Fibroblast of the conjunctiva (primary cell): ENCODE results near the gene GTF2E1.
"Not testable (repeated sequence)": the region's sequence is repeated elsewhere in the genome, so short reads cannot be mapped to it uniquely, and the experiment has no call there.

ENCODE experiments used
- DNase-seq: peaks from one replicate; pipeline ENCODE4 v3.0.0-alpha.2; 2010; ENCODE audit warnings: low read depth

The GTF2E1 gene

DNA sequence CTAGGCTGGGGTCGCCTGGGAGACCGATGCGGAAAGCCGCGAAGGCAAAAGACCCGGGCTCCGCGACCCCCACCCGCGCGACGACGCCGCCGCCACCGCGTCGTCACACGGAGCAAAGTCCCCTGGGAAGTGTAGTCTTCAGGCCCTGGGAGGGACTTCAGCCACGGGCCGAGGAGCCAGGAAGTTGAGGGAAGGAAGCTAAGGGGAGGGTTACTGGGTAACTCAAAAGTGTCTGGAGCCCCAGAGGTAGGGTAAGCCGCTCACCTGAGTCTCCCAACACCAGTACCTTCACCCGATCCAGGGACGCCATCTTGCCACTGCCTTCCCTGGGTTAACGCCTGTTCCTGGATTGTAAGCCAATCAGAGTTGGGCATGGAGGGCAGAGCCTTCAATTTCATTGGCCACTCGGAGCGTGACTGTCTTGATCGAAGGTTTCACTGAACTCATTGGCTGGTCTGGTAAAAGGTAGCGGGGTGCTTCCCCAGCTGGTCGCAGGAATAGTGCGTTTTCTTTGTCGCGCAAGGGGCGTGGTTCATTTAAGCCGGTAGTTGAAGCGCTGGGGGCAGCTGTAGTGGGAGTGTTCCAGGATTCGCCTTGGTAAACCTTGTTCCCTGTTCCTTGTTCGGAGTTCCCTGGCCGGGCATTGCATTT lies at the start of gene GTF2E1, which contains the start of gene RABL3:
Gene GTF2E1 (plus strand): TSS at position 547 of the 651 bp plus-strand sequence. CDS start 7,809 bp downstream, outside the sequence.
Gene RABL3 (minus strand): TSS at position 319 of the 651 bp plus-strand sequence. CDS start 9 bp downstream, at position 310.
- peak; percentile 99 for DNase-seq

DNA sequence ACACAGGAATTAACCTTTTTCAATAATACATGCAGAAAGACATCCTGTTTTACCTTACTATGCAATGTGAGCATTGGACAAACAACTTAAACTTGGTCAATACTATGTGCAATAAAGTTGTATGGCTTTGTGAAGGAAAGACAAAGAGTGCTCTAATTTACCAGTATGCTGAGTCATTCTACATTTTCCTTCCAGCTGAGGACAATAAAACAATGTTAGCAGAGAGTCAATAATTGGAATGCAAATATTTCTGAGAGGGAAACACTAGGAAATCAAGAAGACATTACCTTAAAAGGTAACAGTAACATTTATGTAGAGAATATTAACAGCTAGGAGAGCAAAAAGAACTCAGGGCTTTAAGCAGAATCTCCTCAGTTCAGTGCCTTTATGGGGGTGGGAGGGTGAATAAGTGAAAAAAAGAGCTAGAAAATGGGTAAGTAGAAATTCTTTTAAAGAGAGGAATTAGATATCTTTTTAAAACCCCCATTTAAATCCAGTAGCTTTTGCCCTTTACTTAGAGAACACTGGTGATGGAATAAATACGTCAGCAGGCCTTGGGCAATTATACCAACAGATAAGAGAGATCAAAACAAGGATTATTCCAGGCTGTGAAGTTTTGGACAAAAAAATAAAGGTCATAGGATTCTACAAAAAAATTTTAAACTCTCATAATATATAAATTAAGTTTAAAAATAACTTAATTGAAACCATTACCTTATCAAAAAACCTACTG lies 48.9 kb upstream of the GTF2E1 start:
- peak; percentile 12 for DNase-seq

DNA sequence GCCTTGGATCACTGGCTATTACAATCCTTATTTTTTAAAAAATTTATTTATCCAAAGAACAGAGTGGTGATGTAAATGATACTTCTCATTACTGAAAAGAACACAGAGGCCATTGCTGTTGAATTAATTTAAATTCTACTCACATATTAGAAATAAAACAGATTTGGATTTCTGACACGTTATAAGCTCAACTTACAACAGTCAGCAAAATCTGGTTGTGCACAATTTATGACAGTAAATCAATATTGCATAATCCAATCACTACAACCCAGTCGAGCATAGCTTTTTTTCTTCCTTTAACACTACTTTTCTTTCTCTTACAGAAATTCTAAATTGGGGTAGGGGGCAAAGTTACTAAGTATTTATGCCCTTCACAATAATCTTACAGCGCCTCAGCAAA lies 43.2 kb upstream of the GTF2E1 start:
- DNase-seq = no peak

DNA sequence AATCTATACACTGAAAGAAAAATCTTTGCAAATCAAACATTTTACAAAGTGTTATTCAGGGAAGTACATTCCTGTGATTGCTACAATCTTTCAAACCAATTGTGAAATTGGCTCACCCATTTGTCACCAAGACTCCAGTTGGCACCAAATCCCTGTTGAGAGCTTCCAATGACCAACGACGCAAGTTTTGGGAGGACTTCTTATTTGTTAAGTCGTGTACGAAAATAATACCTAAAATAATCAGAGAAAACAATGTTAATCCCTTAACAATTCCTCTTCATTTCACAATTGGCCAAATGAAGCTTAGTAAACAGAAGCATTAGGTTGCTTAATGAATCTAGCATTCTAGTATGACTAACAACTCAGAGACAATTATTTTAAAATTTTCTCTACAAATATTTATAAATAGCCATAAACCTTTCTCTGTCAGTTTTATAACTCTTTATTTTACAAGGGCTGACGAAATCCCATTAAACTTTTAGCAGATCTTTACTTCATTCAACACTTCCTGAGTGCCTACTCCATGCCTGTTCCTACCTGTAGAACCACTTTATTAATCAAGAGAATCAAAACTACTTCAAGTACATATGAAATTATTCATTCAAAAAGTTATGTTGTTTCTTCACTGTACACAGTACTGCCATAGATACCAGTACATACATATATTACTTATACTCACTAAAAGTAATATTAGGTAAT lies 36.5 kb upstream of the GTF2E1 start:
- no peak for DNase-seq

DNA sequence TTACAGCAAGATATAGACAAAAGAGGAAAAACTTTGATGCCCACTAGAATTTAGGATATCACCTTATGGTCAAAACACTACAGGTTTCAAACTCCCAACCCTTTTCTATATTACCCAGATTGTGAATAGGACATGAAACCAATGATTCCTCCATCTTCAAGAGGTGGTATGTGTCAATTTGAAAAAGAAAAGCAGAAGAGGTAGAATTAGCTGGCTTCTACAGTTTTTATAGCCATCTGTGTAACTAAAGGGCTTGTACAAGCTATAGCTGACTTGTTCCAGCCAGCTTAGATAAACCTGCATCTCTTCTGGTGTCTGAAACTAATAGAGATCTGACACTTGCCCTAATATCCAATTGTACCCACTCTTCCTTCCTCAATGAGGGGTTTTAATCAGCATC lies 35.6 kb upstream of the GTF2E1 start:
- no peak for DNase-seq

DNA sequence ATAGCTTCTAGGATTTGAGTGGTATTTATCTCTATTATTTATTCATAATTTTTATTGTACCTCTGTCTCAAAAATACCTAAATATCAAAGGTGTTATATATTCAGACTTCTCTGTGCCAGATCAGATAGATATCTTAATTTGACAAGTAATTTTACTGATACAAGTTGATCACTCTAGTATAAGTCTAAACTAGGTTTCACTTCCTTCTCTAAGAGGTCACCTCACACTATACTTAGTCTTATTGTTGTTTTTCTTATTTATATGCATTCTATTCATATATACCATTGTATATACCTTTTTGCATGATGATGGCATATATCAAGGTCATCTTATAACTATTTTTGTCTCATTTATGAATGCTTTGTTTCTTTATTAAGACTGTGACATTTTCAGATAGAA lies 34.1 kb upstream of the GTF2E1 start:
- no peak for DNase-seq

DNA sequence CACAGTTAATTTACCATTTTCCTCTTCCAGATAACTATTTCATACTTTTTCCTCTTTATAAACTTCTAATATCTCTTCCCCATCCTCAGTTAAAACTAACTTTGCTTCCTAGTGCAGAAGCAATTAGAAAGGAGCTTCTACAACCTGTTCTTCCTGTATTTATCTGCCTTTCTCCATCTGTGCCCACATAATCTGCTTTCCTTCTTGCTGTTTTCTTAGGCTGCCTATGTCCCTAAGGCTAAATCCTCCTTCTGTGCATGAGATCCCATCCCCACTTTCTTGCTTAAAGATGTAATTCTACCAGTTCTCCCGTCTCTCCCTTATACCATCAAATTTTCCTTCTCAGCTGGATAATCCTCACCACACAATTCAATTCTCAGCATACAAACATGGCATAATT lies 32.2 kb upstream of the GTF2E1 start:
- no peak for DNase-seq

DNA sequence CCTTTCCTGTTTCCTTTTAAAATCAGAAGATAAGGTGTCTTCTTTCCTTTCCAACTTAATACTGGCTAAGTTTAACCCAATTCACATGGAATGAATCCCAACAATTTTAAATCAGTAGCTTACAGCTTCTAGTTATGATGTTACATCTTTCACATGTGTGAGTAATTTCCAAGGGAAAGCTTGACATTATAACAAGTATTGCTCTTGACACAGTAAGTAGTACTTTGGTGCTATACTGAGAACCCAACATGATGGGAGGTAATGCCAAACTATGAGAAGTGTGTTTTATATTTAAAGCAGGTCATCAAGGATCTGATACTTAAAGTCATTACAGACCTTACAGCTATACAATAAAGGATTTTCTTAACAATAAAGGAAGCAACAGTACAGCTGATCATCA lies 29.3 kb upstream of the GTF2E1 start:
- DNase-seq = no peak

DNA sequence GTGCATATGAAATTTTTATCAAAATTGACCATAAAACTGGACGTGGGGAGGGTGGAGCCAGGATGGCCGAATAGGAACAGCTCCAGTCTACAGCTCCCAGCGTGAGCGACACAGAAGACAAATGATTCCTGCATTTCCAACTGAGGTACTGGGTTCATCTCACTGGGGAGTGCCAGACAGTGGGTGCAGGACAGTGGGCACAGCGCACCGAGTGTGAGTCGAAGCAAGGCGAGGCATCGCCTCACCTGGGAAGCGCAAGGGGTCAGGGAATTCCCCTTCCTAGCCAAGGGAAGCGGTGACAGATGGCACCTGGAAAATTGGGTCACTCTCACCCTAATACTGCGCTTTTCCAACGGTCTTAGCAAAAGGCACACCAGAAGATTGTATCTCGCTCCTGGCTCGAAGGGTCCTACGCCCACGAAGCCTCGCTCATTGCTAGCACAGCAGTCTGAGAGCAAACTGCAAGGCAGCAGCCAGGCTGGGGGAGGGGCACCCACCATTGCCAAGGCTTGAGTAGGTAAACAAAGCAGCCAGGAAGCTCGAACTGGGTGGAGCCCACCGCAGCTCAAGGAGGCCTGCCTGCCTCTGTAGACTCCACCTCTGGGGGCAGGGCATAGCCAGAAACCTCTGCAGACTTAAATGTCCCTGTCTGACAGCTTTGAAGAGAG lies 23.2 kb upstream of the GTF2E1 start:
- DNase-seq = not testable (repeated sequence)

DNA sequence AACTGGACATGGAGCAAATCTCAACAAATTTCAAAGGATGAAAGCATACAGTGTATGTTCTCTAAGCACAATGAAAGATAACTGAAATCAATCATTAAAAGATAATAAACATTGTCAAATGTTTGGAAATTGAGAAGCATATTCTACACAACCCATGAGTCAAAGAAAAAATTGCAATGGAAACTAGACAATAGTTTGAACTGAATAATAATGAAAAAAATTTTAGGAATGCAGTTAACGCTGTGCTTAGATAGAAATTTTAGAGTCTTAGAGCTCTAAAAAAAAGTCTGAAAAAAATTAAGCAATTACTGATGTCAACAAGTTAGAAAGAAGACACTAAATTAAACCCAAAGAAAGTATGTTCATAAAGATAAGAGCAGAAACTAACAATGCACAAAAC lies 15.8 kb upstream of the GTF2E1 start:
- DNase-seq = no peak

DNA sequence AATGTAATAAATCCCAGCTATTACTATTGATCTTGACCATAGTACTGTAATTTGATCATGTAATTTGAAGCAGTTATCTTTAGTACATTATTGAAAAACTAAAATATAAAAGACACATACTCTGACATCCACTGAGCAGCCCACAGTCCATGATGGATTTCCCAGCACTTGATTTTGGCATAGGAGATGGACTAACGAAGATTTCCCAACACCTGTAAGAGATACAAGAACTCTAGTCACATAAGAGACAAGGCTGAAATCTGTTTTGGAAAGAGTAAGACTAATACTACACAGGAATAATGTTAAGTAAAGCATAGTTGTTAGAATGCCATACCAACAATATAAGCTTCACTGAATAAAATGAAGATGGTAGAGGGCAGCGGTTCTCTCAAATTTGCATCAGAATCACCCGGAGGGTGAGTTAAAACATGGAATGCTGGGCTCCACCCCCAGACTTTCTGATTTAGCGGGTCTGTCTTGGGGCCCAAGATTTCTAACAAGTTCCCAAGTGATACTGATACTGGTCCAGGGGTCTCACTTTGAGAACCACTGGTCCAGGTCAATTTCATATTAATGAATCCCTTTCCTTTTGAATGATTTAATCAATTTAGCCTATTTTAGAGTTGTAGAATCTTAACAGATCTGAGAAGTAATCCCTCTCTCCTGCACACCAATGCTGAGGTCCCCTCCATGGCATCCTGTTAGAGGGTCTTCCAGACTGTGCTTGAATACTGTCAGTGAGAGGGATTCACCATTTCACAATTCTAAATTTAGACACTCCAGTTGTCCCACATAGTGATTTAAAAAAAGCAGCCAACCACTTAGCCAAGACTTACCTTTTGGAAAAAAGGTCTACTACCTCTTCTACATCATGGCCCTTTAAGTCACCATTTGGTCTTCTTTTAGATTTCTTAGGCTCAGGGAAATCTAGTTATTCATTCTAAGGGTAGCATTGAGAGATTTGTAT lies 11.7 kb upstream of the GTF2E1 start:
- no peak for DNase-seq

DNA sequence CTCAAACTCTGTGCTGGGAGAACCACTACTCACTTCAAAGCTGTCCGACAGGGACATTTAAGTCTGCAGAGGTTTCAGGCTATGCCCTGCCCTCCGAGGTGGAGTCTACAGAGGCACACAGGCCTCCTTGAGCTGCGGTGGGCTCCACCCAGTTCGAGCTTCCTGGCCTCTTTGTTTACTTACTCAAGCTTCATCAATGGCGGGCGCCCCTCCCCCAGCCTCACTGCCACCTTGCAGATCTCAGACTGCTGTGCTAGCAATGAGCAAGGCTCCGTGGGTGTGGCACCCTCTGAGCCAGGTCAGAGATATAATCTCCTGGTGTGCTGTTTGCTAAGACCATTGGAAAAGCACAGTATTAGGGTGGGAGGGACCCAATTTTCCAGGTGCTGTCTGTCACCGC lies 4.5 kb upstream of the GTF2E1 start:
- not testable (repeated sequence) for DNase-seq

DNA sequence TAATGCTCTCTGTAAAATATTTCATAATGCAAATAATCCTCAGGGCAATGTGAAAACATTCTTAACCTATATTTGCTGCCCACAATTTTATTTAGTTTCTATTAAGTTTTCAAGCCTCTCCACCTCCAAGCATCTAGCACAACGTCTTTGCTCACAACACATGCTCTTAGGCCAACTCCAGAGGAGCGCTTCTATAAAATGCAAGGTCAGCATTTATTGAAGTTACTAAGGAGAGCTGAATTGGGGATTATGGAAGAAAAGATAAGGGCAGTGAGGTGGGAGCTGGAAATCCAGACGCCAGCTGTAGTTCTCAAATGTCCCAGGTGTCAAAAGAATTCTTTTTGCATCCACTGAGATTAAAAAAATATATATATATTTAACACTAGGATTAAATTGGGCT lies 1.2 kb upstream of the GTF2E1 start:
- no peak for DNase-seq

DNA sequence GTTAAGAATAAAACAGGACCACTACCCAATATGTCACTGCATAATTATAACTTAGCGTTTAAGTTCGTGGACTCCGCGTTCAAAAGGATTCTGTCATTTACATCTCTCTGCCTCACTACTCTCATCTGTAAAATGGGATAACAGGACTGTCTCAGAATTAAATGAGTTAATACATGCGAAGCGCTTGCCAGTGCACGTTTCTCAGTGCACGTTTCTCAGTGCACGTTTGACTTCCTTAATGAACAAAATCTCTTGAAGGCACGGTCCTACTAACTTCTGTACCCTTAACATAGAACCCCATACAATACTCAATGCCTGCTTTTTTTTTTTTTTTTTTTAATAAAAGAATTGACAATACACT lies 727 bp upstream of the GTF2E1 start:
- peak; percentile 24 for DNase-seq

DNA sequence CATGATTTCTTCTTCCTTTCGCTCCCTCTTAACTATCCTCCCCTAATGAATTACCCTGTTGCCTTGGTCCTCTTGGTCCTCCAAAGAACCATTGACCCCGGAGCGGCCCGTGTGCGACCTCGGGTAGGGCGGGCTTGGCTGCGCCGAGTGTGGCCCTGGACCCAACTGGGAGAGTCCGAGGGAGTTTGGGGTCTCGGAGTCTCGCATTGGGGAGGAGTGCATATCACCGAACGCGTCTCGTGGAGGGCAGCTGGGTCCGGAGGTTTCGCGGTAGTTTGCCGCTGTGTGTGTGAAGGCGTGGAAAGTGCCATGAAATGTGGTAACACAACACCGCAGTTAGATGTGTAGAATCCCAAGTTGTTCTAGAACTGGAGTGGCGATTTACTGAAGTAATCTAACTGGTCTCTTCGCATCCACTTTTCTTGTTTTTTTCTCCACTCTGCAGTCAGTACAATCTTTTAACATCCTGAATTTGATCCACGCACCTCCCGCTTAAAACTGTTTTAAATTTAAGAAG lies 363 bp downstream of the GTF2E1 start:
- no peak for DNase-seq

DNA sequence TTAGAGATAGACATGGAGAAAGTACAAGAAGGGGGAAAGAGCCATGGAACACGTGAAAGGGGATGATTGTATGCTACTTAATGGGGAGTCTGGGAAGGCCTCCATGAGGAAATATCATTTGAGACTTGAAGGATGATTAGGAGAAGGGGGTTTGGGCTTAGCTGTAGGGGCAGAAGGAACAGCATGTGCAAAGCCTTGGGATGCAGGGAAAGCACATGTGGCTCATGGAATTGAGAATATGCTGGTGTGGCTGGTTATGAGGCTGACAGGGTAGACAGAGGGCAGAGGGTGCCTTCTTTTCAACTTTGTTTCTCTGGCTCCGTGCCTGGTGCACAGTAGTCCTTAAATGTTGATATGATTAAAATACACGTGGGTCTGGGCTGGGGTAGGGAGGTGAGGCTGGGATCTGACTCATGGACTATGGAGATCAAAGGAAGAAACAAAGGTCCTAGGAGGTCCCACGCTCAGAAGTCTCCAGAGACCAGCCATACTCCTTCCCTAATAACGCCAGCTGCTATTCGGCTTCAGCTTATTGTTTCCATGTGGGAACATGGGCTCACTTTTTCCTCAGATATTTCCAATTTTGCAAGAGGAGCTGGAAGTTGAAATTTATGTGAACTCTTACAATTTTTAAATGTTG lies 1.1 kb downstream of the GTF2E1 start:
- DNase-seq = no peak

DNA sequence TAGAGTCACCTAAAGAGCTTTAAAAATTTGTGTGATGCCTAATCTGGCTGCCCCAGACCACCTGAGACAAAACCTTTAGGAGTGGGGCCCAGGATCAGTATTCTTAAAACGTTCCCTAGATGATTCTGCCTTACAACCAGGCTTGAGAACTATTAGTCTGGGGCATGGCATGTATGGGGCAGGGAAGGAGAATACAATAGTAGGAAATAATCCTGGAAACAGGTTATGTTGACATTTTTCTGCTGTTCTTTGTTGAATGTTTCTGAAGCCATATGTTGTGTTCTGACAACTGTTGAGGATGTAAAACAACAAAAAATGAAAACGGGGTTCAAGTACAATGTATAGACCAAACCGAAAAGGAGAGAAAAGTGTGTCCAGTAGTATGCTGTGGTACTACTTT lies 2.9 kb downstream of the GTF2E1 start:
- no peak for DNase-seq

DNA sequence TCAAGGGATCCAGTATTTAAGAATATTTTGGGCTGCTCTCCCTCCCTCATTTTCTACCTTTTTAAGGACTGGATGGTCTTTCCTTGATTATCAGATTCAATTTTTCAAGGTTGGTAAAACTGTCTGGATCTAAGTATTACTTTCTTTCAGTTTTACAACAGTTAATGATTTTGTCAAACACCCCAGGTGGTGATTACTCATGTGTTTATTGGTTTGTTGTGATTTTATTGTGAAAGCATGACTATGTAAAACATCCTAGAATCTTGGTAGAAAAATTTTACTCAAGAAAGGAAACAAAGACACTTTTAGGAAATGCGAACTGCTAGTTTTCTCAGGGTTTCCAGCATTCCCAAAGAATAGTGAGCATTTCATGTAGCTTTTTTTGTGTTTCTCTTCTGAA lies 7.3 kb downstream of the GTF2E1 start:
- DNase-seq = no peak

DNA sequence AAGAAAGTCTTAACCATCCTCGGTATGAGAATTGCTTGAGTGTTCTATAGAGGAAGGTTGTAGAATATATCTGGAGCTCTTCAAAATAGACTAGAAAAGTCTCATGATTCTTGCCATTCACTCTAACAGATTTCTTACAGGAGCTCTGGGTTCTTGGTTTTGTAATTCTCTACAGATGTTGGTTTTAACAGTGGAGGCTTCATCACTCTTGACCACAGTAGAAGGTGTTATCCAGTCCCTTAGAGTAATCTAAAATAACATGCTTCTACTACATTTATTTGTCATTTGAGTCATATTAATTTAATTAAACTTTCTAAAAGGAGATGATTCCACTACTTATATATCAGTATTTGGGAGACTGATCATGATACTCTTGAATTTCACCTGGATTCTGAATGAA lies 9.7 kb downstream of the GTF2E1 start:
- no peak for DNase-seq

DNA sequence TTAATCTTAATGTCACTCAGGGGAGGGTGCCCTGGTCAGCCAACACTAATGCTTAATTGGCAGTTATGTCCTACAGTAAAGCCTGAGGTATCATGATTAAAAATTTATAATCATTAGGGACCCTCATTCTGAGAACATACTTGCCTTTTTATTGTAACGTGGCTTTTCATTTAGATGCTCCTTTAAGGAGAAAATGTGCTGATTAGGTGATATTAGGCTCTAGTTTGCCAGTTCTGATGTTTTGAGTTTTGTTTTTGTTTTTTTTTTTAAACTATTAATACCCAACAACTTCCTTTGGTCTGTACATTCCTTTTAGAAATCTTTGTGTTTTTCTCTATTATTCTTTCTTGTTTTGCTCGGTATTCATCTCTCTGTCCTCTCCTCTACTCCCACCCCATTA lies 10.3 kb downstream of the GTF2E1 start:
- no peak for DNase-seq

DNA sequence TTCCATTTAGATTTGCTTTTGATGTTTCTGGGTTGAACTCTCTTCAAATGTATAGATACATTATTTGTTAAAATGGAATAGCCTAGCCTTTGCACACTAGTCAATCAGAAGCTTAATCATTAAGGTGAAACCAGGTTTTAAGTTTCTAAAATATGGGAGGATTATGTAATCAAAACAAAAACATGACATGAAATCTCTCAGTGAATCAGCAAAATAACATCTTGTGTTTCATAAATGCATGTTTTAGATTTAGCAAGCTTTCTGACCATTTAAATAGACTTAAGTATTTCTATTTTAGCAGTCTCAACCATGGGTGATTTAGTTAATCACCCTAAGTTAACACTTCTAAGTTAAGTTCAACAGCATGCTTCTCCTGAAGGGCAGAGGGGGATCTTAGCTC lies 11.3 kb downstream of the GTF2E1 start:
- no peak for DNase-seq
